Measurements from ENCODE around the gene IDH3A. TPM values are rescaled to one million over a fixed set of nuclear protein-coding genes. Genes with fewer than 3 reads are reported as not detected.

Gene IDH3A
- total RNA-seq, 1 experiment from 2014 or later = 111 TPM

DNA sequence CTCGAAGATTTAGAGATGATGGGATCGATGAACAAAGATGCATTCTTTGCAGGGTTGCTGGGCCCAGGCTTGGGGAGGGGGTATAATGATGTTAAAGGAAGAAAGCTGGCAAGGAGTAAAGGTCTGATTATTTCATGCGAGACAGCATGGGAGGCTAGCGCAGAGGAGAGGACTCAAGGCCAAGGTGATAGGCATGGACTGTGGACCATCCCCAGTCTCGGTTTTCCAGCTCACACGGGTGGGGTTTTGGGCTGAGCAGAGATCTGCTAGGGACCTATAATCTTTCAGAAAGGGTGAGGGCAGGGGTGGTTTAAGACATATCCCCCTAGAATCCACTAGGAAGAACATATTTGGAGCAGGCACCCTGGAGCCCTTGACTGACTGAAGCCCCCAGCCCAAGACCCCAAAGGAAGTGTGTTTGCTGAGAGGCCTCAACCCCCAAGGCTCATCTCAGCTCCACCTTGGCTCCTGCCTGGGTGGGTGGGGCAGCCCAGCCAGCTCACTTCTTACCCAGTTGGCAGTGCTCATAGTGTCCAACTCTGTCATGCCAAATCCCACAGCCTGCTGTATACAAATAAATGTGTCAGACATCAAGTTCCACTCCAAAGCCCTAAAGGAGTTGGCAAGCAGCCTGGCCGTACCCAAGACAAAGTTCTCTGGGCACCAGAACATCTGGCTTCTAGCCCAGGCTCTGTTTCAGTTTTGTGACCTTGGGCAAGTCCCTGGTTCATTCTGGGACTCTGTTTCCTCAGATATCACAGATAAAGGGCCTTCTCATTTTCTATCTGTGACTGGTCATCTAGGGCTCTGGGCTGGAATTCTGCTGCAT lies 67.3 kb downstream of the IDH3A start:
- Mint-ChIP-seq H3K9me3 (ENCODE audit: low read depth, unreplicated experiment) (no peaks in the 10 kb centered on the region), H3K36me3 (ENCODE audit: insufficient read depth, unreplicated experiment) (peaks cover 4% of the 10 kb centered on the region), H3K27me3 (ENCODE audit: unreplicated experiment) (no peaks in the 10 kb centered on the region), H3K4me1 (ENCODE audit: low read depth, unreplicated experiment) (peaks cover 47% of the 10 kb centered on the region), H3K27ac (ENCODE audit: unreplicated experiment) (no peak overlapping the region), H3K4me3 (ENCODE audit: low read depth, unreplicated experiment) (no peak overlapping the region)
- intact Hi-C loops (cut with micrococcal nuclease; ENCODE audit: unreplicated experiment) = no loop called here
- TF ChIP-seq, protein P1, sequence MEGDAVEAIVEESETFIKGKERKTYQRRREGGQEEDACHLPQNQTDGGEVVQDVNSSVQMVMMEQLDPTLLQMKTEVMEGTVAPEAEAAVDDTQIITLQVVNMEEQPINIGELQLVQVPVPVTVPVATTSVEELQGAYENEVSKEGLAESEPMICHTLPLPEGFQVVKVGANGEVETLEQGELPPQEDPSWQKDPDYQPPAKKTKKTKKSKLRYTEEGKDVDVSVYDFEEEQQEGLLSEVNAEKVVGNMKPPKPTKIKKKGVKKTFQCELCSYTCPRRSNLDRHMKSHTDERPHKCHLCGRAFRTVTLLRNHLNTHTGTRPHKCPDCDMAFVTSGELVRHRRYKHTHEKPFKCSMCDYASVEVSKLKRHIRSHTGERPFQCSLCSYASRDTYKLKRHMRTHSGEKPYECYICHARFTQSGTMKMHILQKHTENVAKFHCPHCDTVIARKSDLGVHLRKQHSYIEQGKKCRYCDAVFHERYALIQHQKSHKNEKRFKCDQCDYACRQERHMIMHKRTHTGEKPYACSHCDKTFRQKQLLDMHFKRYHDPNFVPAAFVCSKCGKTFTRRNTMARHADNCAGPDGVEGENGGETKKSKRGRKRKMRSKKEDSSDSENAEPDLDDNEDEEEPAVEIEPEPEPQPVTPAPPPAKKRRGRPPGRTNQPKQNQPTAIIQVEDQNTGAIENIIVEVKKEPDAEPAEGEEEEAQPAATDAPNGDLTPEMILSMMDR (IDR thresholded peaks at IDR 0.05; ENCODE audit: unreplicated experiment) = no peak
- peak; percentile 77 for DNase-seq
- CTCF ChIA-PET = interaction anchor here (0.6 to 1.1 kb wide), 3 partner anchors 11 to 86 kb away, joined by 3 to 4 read pairs (median 3); partner anchors contain the start of gene CIB2
- BruUV-seq (replicated peaks) = no TSS peak

DNA sequence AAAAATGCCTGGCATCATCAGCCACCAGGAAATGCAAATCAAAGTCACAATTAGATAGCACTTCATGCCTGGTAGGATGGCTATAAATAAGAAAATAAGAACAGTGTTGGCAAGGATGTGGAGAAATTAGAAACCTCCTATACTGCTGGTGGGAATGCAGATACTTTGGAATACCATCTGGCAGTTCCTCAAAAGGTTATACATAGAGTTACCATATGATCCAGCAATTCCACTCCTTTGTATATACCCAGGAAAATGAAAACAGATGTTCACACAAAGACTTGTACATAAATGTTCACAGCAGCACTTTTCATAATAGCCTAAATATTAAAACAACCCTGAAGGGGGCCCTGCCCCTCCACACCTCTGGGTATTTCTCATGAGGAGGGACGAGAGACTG lies 71.6 kb downstream of the IDH3A start:
- peaks cover 4% of the 10 kb centered on the region for H3K36me3 Mint-ChIP-seq (ENCODE audit: insufficient read depth, unreplicated experiment)
- H3K4me3 Mint-ChIP-seq (ENCODE audit: low read depth, unreplicated experiment) = no peak overlapping the region
- intact Hi-C loops (cut with micrococcal nuclease; ENCODE audit: unreplicated experiment) = no loop called here
- BruUV-seq (replicated peaks) = no TSS peak
- no peak for DNase-seq
- peaks cover under 1% of the 10 kb centered on the region for H3K9me3 Mint-ChIP-seq (ENCODE audit: low read depth, unreplicated experiment)
- no peaks in the 10 kb centered on the region for H3K27me3 Mint-ChIP-seq (ENCODE audit: unreplicated experiment)
- peaks cover 16% of the 10 kb centered on the region for H3K4me1 Mint-ChIP-seq (ENCODE audit: low read depth, unreplicated experiment)
- TF ChIP-seq, protein P1 (IDR thresholded peaks at IDR 0.05; ENCODE audit: unreplicated experiment) = no peak
- H3K27ac Mint-ChIP-seq (ENCODE audit: unreplicated experiment) = no peak overlapping the region
- CTCF ChIA-PET = no interaction called here

Other genes starting within 250 kb of the IDH3A start
- 50.0 and 52.8 TPM in 2 replicates for gene TBC1D2B, start 71.7 kb upstream of the IDH3A start, total RNA-seq (2022)
- gene SH2D7, start 56.8 kb upstream of the IDH3A start, total RNA-seq (2022) = not detected in 2 replicates
- gene CIB2, start 17.9 kb upstream of the IDH3A start, total RNA-seq (2022) = 15.1 and 15.7 TPM in 2 replicates
- 0.45 and 0.49 TPM in 2 replicates for gene ACSBG1, start 85.2 kb downstream of the IDH3A start, total RNA-seq (2022)
- gene DNAJA4, start 115.2 kb downstream of the IDH3A start, total RNA-seq (2022) = 52.1 and 53.6 TPM in 2 replicates
- 67.8 and 72.8 TPM in 2 replicates for gene SKIC8, start 150.2 kb downstream of the IDH3A start, total RNA-seq (2022)
- gene CRABP1, start 191.0 kb downstream of the IDH3A start, total RNA-seq (2022) = 0.51 TPM in 1 of 2 replicates, not detected in the other

Data from Calu3 (cell line).